Central memory CD8-positive, alpha-beta T cell (primary cell): Measurements from ENCODE around the gene LIMS2.

Experiments used
- ATAC-seq: fragments of 150-1000 bp; cut with Tn5 transposase; replicated peaks from 2 replicates; pipeline ENCODE4 v1.10.0; 2022; ENCODE audit warnings: mild to moderate bottlenecking, moderate FRiP score, moderate number of reproducible peaks; ENCODE audit not compliant: poor library complexity, severe bottlenecking; ENCODE audit errors: extremely low read depth
- DNase-seq, 2 donors: peaks; one replicate each; pipeline ENCODE4 v3.0.0; 2021; ENCODE audit warnings: low spot score in 2 of 2
- H3K27ac Mint-ChIP-seq: one replicate; pipeline ENCODE4 v1.8.0; 2022; ENCODE audit warnings: low read depth, mild to moderate bottlenecking, moderate library complexity, mixed read lengths
- H3K27me3 Mint-ChIP-seq: one replicate; pipeline ENCODE4 v1.8.0; 2022; ENCODE audit warnings: mixed read lengths
- H3K36me3 Mint-ChIP-seq: one replicate; pipeline ENCODE4 v1.8.0; 2022; ENCODE audit warnings: mild to moderate bottlenecking, moderate library complexity, mixed read lengths; ENCODE audit not compliant: insufficient read depth
- H3K4me1 Mint-ChIP-seq: one replicate; pipeline ENCODE4 v1.8.0; 2022; ENCODE audit warnings: mixed read lengths
- H3K4me3 Mint-ChIP-seq: one replicate; pipeline ENCODE4 v1.8.0; 2022; ENCODE audit warnings: mild to moderate bottlenecking, moderate library complexity, mixed read lengths
- H3K9me3 Mint-ChIP-seq: one replicate; pipeline ENCODE4 v1.8.0; 2022; ENCODE audit warnings: mixed read lengths

The LIMS2 gene

GRCh38 chr2:127605691-127606263 lies 69.6 kb downstream of the LIMS2 start:
- H3K36me3 Mint-ChIP-seq, result no peaks in the 10 kb centered on the region
- peaks cover 34% of the 10 kb centered on the region for H3K27me3 Mint-ChIP-seq
- no peaks in the 10 kb centered on the region for H3K4me1 Mint-ChIP-seq
- ATAC-seq (no peak), DNase-seq (no peak)
- no peak overlapping the region for H3K4me3 Mint-ChIP-seq
- H3K27ac Mint-ChIP-seq, result no peak overlapping the region
- H3K9me3 Mint-ChIP-seq, result no peaks in the 10 kb centered on the region

GRCh38 chr2:127604986-127605385 lies 70.3 kb downstream of the LIMS2 start:
- H3K9me3 Mint-ChIP-seq, result no peaks in the 10 kb centered on the region
- no peaks in the 10 kb centered on the region for H3K4me1 Mint-ChIP-seq
- H3K27ac Mint-ChIP-seq, result no peak overlapping the region
- ATAC-seq, result no peak
- H3K4me3 Mint-ChIP-seq, result no peak overlapping the region
- no peak for DNase-seq
- peaks cover 34% of the 10 kb centered on the region for H3K27me3 Mint-ChIP-seq
- H3K36me3 Mint-ChIP-seq, result no peaks in the 10 kb centered on the region

DNA sequence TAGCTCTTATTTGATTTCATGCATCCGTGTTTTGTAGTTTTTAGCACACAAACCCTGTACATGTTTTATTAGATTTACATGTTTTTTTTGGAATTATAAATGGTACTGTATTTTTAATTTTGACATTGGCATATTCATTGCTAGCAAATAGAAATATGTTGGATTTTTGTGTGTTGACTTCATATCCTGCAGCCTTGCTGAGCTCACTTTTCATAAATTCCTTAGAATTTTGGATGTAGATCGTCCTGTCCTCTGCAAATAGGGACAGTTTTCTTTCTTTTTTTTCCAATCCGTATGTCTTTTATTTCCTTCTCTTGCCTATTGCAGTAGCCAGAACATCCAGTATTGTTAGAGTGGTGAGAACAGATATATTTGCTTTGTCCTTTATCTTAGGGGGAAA lies 76.1 kb downstream of the LIMS2 start:
- H3K9me3 Mint-ChIP-seq, result no peaks in the 10 kb centered on the region
- peaks cover 35% of the 10 kb centered on the region for H3K27me3 Mint-ChIP-seq
- peaks cover 2% of the 10 kb centered on the region for H3K36me3 Mint-ChIP-seq
- H3K4me3 Mint-ChIP-seq, result no peak overlapping the region
- ATAC-seq (no peak), DNase-seq (no peak)
- H3K4me1 Mint-ChIP-seq, result no peaks in the 10 kb centered on the region
- H3K27ac Mint-ChIP-seq, result no peak overlapping the region

DNA sequence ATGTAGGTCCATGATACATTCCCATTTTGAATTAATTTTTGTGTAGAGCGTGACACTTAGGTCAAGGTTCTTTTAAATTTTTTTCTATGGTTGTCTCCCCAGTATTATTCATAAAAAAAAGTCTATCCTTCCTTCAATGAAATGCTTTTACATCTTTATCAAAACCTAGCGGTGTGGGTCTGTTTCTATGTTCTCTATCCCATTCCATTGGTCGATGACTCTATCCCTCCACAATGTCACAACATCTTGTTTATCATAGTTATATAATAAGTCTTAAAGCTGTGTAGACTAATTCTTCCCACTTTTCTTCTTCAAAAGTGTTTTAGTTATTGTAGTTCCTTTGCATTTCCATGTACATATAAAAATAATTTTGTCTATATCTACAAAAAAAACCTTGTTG lies 76.6 kb downstream of the LIMS2 start:
- H3K4me3 Mint-ChIP-seq, result no peak overlapping the region
- H3K9me3 Mint-ChIP-seq, result no peaks in the 10 kb centered on the region
- H3K27me3 Mint-ChIP-seq, result peaks cover 33% of the 10 kb centered on the region
- peaks cover 2% of the 10 kb centered on the region for H3K36me3 Mint-ChIP-seq
- H3K4me1 Mint-ChIP-seq, result no peaks in the 10 kb centered on the region
- H3K27ac Mint-ChIP-seq, result no peak overlapping the region
- ATAC-seq, result no peak
- DNase-seq, result no peak

- H3K4me3 Mint-ChIP-seq, result no peak overlapping the region
- ATAC-seq, result no peak
- H3K36me3 Mint-ChIP-seq, result peaks cover 2% of the 10 kb centered on the region
- H3K4me1 Mint-ChIP-seq, result no peaks in the 10 kb centered on the region
- H3K27me3 Mint-ChIP-seq, result peaks cover 33% of the 10 kb centered on the region
- H3K27ac Mint-ChIP-seq, result no peak overlapping the region
- H3K9me3 Mint-ChIP-seq, result no peaks in the 10 kb centered on the region
- no peak for DNase-seq
These were observed 77.3 kb downstream of the LIMS2 start for GRCh38 chr2:127597984-127598380.

DNA sequence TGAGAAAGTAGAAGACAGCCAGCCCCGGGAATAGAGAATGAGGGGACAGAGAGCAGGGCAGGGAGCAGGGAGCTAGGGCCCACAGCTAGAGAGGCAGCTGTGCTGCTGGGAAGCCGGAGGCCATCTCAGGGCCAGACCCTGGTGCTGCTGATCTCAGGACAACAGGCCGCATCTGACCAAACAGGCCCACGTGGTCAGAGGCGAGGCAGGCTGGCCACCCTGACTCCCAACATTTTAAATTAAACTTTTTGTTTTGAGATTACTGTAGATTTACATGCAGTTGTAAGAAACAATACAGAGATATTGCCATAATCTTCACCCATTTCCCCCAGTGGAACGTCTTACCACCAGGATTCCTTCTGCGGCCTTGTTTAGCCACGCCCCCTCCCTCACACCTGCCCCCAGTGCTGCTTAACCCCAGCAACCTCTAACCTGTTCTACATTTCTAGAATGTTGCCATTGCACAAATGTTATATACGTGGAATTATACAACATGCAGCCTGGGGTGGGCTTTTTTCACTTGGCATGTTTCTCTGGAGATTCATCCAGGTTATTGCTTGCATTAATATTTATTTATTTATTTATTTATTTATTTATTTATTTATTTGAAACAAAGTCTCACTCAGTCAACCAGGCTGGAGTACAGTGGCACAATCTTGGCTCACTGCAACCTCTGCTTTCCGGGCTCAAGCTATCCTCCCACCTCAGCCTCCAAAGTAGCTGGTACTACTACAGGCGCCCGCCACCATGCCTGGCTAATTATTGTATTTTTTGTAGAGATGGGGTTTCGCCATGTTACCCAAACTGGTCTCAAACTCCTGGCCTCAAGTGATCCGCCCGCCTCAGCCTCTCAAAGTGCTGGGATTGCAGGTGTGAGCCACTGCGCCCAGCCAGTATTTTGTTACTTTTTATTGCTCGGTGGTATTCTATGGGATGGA lies 78.0 kb downstream of the LIMS2 start:
- H3K27me3 Mint-ChIP-seq, result peaks cover 33% of the 10 kb centered on the region
- H3K36me3 Mint-ChIP-seq, result peaks cover 2% of the 10 kb centered on the region
- ATAC-seq (no peak), DNase-seq (no peak)
- no peaks in the 10 kb centered on the region for H3K4me1 Mint-ChIP-seq
- H3K4me3 Mint-ChIP-seq, result no peak overlapping the region
- no peaks in the 10 kb centered on the region for H3K9me3 Mint-ChIP-seq
- peak overlapping the region; percentile 44 for H3K27ac Mint-ChIP-seq

DNA sequence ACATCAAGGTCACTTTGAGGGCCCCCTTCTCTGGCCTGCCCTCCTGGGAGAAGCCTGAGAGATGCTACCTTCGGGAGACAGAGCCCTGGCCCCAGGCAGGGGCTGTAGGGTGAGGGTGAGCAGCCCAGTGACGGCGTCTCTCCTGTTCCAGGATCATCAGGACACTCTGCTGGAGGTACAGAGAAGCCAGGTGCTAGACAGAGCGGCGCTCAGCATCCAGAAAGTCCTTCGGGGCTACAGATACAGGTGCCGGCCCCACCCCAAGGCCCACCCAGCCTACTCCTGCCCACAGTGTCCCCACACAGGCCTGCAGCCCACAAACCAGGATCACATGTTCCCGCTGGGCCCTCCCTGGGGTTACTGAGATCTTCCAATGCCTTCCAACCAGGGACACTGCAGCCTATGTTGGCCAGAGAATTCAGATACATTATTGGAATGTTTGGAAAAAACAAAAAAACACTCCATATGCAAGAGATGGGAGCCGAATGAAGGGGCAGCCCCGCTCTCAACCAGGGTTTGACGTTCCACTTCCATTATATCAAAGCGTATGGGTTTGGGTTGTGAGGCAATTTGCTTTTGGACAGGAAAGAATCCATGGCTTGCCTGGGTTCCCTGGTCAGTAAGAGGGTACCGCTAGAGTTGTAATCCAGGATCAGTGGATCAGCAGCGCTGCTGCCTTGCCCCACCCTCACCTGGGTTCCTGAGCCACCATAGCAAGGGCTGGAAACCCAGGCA lies 78.9 kb downstream of the LIMS2 start:
- Mint-ChIP-seq H3K4me1 (no peaks in the 10 kb centered on the region), H3K27me3 (peaks cover 33% of the 10 kb centered on the region), H3K27ac (peak overlapping the region; percentile 44), H3K9me3 (no peaks in the 10 kb centered on the region), H3K36me3 (peaks cover 2% of the 10 kb centered on the region), H3K4me3 (no peak overlapping the region)
- ATAC-seq (no peak), DNase-seq (no peak)

DNA sequence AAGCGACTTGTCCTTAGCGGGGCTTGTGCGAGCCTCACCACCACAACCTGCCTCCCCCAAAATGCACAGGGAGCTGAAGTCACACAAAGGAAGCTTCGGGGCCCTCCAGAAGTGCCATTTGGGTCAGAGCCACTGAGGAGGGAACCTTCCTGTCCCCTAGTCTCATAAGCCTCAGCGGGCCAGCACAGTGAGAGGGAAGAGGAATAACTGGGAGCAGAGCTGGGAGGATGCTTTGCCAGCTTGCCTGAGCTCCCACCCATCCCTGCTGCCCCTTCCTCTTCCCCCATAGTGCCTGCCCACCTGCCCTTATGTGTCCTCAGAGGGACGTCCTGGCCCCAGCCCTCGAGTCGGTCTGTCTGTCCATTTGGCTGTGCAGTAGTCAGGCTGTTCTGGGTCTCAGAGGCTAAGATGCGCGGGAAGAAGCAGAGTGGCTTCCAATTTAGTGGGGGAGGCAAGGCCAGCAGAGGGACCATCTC lies 81.2 kb downstream of the LIMS2 start:
- Mint-ChIP-seq H3K27me3 (peaks cover 14% of the 10 kb centered on the region), H3K4me3 (no peak overlapping the region), H3K4me1 (no peaks in the 10 kb centered on the region), H3K36me3 (peaks cover 2% of the 10 kb centered on the region), H3K9me3 (no peaks in the 10 kb centered on the region), H3K27ac (no peak overlapping the region)
- ATAC-seq (no peak), DNase-seq (no peak)

DNA sequence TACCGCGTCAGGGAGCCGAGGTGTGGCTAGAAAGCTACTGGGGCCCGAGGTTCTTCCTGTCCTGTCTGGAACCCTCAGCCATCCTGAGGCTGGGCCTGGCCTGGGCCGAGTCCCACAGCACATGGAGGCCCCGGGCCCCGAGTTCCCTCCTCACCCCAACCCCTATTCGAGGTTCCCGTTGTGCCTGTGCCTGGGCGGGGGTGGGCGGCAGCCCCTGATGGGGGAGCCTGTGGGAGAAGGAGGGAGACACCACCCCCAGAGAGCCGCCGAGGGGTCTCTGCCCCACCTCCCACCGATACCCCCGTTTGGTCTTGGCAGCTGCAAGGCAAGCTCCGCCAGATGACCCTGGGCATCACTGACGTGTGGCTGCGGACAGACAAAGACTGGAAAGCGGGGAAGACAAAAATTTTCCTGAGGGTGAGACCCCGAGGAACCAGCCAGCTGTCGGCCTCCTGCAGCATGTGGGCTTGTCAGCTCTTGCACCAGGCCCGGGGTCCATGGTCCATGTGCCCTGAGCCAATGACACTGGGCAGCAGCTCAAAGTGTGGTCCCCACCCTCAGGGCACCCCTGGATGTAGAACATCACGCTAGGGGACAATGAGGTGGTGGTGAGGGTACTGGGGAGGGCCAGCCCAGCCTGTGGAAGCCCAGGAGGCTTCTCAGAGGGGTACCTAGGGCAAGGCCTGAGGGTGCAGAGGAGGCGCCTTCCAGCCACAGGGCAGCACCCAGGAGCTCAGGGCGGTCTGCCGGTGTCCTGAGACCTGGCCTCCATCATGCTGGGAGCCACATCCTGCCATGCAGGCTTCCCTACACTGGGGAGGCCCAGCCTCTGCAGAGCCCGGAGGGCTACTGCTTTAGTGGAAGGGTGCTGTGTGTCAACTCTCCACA lies 81.9 kb downstream of the LIMS2 start:
- Mint-ChIP-seq H3K27me3 (peaks cover 7% of the 10 kb centered on the region), H3K4me3 (no peak overlapping the region), H3K27ac (no peak overlapping the region), H3K36me3 (peaks cover 2% of the 10 kb centered on the region), H3K4me1 (no peaks in the 10 kb centered on the region), H3K9me3 (no peaks in the 10 kb centered on the region)
- DNase-seq, result no peak
- no peak for ATAC-seq

DNA sequence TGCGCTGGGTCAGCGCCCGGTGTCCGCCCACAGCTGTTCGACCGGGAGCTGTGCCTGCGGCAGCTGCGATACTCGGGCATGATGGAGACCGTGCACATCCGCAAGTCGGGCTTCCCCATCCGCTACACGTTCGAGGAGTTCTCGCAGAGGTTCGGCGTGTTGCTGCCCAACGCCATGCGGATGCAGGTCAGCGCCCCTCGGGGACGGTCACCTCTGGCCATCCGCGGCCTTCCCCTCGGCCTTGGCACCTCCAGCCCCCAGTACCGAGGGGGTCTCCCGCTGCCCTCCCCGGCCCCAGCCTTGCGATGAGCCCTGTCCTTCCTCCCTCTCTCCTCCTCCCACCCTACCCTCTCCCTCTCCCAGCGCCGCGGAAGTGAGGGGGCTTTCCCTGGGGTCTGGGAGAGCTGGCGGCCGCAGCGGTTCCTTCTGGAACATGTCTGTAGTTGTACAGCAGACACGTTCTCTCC lies 82.5 kb downstream of the LIMS2 start:
- Mint-ChIP-seq H3K9me3 (no peaks in the 10 kb centered on the region), H3K4me1 (no peaks in the 10 kb centered on the region), H3K27ac (no peak overlapping the region), H3K27me3 (peaks cover under 1% of the 10 kb centered on the region), H3K36me3 (peaks cover 2% of the 10 kb centered on the region), H3K4me3 (no peak overlapping the region)
- DNase-seq (no peak), ATAC-seq (no peak)

DNA sequence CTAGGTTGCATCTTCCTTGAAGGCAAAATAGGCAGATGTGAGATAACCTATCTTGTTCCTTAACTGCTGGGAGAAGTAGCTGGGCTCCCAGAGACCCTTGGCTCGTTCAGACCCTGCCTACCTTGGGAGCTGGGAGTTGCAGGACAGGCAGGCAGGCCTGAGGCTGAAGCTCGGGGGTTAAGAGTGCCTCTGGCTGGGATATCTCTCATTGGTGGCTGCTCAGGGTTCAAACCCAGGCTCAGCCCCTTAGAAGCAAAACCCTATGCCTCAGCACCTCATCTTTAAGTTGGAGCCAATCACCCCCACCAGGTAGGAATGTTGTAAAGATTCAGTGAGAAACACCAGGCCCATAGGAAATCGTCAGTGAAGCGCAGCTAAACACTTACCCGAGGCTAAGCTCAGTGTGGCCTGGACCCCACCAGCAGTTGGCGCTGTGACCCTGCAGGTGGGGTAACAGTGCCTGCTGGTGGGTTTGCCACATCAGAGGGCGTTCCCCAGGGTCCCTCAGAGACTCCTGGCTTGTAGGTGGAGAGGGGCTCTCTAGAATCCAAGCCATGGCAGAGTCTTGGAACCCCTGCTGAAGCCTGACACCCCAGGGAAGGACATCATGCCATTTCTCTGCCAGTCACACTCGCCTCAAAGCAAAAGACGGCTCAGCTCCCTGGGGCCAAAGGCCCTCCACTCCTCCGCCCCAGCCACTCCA lies 84.0 kb downstream of the LIMS2 start:
- Mint-ChIP-seq H3K4me3 (no peak overlapping the region), H3K4me1 (no peaks in the 10 kb centered on the region), H3K36me3 (no peaks in the 10 kb centered on the region), H3K27me3 (peaks cover 2% of the 10 kb centered on the region), H3K27ac (no peak overlapping the region), H3K9me3 (no peaks in the 10 kb centered on the region)
- no peak for ATAC-seq
- DNase-seq, result no peak
